OCI-LY1 (cell line): Measurements from ENCODE around the gene B3GLCT.

Source experiments
- H2AFZ ChIP-seq: fragments of 200-600 bp; sonication (generic), shearing (Covaris generic); 2 replicates; pipeline ENCODE4 v1.6.0; 2014; ENCODE audit warnings: antibody characterized with exemption, mild to moderate bottlenecking, low read length
- H3F3A ChIP-seq: fragments of 200-600 bp; sonication (generic), shearing (Covaris generic); 2 replicates; pipeline ENCODE4 v1.6.0; 2014; ENCODE audit warnings: mild to moderate bottlenecking, antibody characterized with exemption, low read length, moderate library complexity; ENCODE audit not compliant: insufficient read depth
- H3K27ac ChIP-seq: fragments of 200-600 bp; sonication (generic); 2 replicates; pipeline ENCODE4 v1.5.1; 2014; ENCODE audit warnings: low read length, mixed run types, mild to moderate bottlenecking, low read depth; ENCODE audit not compliant: poor library complexity, severe bottlenecking
- H3K27me3 ChIP-seq: fragments of 200-600 bp; sonication (generic); 2 replicates; pipeline ENCODE4 v1.6.0; 2014; ENCODE audit warnings: antibody characterized with exemption, mild to moderate bottlenecking, low read length, moderate library complexity; ENCODE audit not compliant: insufficient read depth
- H3K36me3 ChIP-seq: fragments of 200-600 bp; sonication (generic); 2 replicates; pipeline ENCODE4 v1.6.1; 2014; ENCODE audit warnings: mild to moderate bottlenecking, antibody characterized with exemption, low read length, moderate library complexity, mixed read lengths; ENCODE audit not compliant: insufficient read depth
- H3K4me1 ChIP-seq: fragments of 200-600 bp; sonication (generic); 2 replicates; pipeline ENCODE4 v1.5.1; 2014; ENCODE audit warnings: mild to moderate bottlenecking, low read length, moderate library complexity; ENCODE audit not compliant: insufficient read depth, severe bottlenecking
- H3K4me2 ChIP-seq: fragments of 200-600 bp; sonication (generic), shearing (Covaris generic); 2 replicates; pipeline ENCODE4 v1.6.1; 2014; ENCODE audit warnings: low read length
- H3K4me3 ChIP-seq: fragments of 200-600 bp; sonication (generic); 2 replicates; pipeline ENCODE4 v1.5.1; 2014; ENCODE audit warnings: low read length, low read depth, mild to moderate bottlenecking, mixed read lengths; ENCODE audit not compliant: poor library complexity, severe bottlenecking
- H3K79me2 ChIP-seq: fragments of 200-600 bp; shearing (Covaris generic); 2 replicates; pipeline ENCODE4 v1.6.1; 2016; ENCODE audit warnings: mixed run types, low read length, mixed read lengths; ENCODE audit not compliant: insufficient read depth
- H3K9ac ChIP-seq: fragments of 200-600 bp; sonication (generic), shearing (Covaris generic); 2 replicates; pipeline ENCODE4 v1.6.1; 2014; ENCODE audit warnings: mild to moderate bottlenecking, low read length, mixed read lengths
- H3K9me2 ChIP-seq: fragments of 200-600 bp; sonication (generic), shearing (Covaris generic); 2 replicates; pipeline ENCODE4 v1.6.1; 2014; ENCODE audit warnings: low read depth, mild to moderate bottlenecking, low read length, mixed read lengths
- H3K9me3 ChIP-seq: fragments of 200-600 bp; shearing (Covaris generic); 2 replicates; pipeline ENCODE4 v1.6.1; 2014; ENCODE audit warnings: low read length, mixed read lengths
- H4K20me1 ChIP-seq: fragments of 200-600 bp; sonication (generic), shearing (Covaris generic); 2 replicates; pipeline ENCODE4 v1.6.0; 2016; ENCODE audit warnings: mild to moderate bottlenecking, low read length; ENCODE audit not compliant: insufficient read depth
- CTCF ChIP-seq: fragments of 200-600 bp; sonication (generic), shearing (Covaris generic); IDR thresholded peaks from 2 replicates; pipeline ENCODE4 v1.5.1; 2017; ENCODE audit warnings: mild to moderate bottlenecking, antibody characterized with exemption, low read length, moderate library complexity, mixed read lengths
- EZH2 ChIP-seq: fragments of 200-600 bp; sonication (generic), shearing (Covaris generic); IDR thresholded peaks from 2 replicates; pipeline ENCODE4 v1.8.0; 2017; ENCODE audit warnings: borderline replicate concordance, mixed run types, mild to moderate bottlenecking, antibody characterized with exemption, low read length, moderate library complexity, mixed read lengths

The B3GLCT gene

DNA sequence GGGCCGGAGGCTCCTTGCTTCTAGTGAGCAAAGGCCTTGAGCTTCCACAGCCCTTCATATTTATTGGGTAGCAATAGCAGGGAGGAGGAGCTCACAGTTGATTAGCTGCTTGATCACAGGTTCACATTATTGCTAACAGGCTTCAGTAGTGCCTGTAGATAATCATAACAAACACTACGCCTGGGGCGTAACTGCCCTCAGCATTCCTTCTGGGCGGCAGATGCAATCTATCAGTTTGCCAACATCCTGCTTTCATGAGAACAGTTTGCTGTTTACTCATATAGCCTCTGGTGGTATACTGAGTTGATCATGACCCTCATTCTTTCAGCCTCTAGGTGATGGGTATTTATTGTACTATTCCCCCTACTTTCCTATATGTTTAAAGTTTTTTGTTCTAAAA is 149.4 kb downstream of the B3GLCT start:
- TF ChIP-seq CTCF: no peak
- no peak for TF ChIP-seq EZH2
- Histone ChIP-seq H3K4me3 (no peak overlapping the region), H3K4me1 (no peaks in the 10 kb centered on the region), H3K9ac (no peak overlapping the region), H3K36me3 (no peaks in the 10 kb centered on the region), H3K9me2 (no peaks in the 10 kb centered on the region), H3K27ac (no peak overlapping the region), H3K27me3 (no peaks in the 10 kb centered on the region), H3K79me2 (no peaks in the 10 kb centered on the region), H3K4me2 (no peak overlapping the region), H2AFZ (no peak overlapping the region), H4K20me1 (no peaks in the 10 kb centered on the region), H3K9me3 (no peaks in the 10 kb centered on the region), H3F3A (no peaks in the 10 kb centered on the region)

DNA sequence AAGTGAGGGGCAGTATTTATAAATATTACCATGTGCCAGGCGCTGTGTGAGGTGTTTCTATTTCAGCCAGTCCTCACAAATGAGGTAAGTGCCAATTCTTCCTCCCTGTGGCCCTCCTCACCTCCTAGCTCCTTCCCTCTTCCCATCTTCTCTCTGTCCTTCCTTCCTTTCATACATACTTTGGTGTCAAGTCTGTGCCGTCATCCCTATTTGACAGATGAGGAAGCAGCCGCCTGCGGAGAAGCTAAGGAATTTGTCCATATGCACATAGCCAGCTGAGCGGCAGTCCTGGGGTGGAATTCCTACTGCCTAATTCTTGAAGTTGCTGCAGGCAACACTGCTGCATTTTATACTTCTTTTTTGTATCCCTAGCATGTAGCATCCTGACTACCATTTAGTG is 150.8 kb downstream of the B3GLCT start:
- no peak overlapping the region for H3K4me2 ChIP-seq
- peaks cover 2% of the 10 kb centered on the region; the same call in 1 of the 2 replicates for H3K9me3 ChIP-seq
- H3K4me1 ChIP-seq: no peaks in the 10 kb centered on the region
- no peak overlapping the region for H3K4me3 ChIP-seq
- H3K9ac ChIP-seq: no peak overlapping the region
- no peaks in the 10 kb centered on the region for H3K27me3 ChIP-seq
- H3K36me3 ChIP-seq: no peaks in the 10 kb centered on the region
- no peaks in the 10 kb centered on the region for H4K20me1 ChIP-seq
- H3K9me2 ChIP-seq: no peaks in the 10 kb centered on the region
- no peak overlapping the region for H2AFZ ChIP-seq
- TF ChIP-seq EZH2 (no peak), CTCF (no peak)
- no peaks in the 10 kb centered on the region for H3F3A ChIP-seq
- H3K79me2 ChIP-seq: no peaks in the 10 kb centered on the region
- no peak overlapping the region for H3K27ac ChIP-seq

- H3K9me2 ChIP-seq: no peaks in the 10 kb centered on the region
- H3K27me3 ChIP-seq: no peaks in the 10 kb centered on the region
- H3K4me3 ChIP-seq: no peak overlapping the region
- H3K27ac ChIP-seq: no peak overlapping the region
- H3K4me2 ChIP-seq: no peak overlapping the region
- H3K4me1 ChIP-seq: no peaks in the 10 kb centered on the region
- peaks cover 4% of the 10 kb centered on the region; the same call in 1 of the 2 replicates for H3K9me3 ChIP-seq
- TF ChIP-seq EZH2: no peak
- no peak for TF ChIP-seq CTCF
- no peaks in the 10 kb centered on the region for H3K36me3 ChIP-seq
- no peak overlapping the region for H2AFZ ChIP-seq
- H3F3A ChIP-seq: no peaks in the 10 kb centered on the region
- no peaks in the 10 kb centered on the region for H3K79me2 ChIP-seq
- H4K20me1 ChIP-seq: no peaks in the 10 kb centered on the region
- H3K9ac ChIP-seq: no peak overlapping the region
These were observed 151.6 kb downstream of the B3GLCT start for GRCh38 chr13:31351376-31351775.
